ENCODE measurements around the gene TMED4. TPM values are rescaled to one million over a fixed set of nuclear protein-coding genes. Genes with fewer than 3 reads are reported as not detected.

TMED4 gene
- total RNA-seq (ENCODE audit: unreplicated experiment) = 90.7 TPM
- long read RNA-seq, transcript TMED4-203 (5 exons, 2,322 nt) = major isoform, 19 of 64 reads
- long read RNA-seq, transcript TMED4-205 (4 exons, 1,755 nt) = minor isoform, 15 of 64 reads
- long read RNA-seq, partial matches to known transcripts = 10 of 64 reads
- long read RNA-seq, other reads (novel, unspliced or antisense) = 19 of 64 reads

GRCh38 chr7:44581879-44582603, at the start of gene TMED4:
TMED4 (minus strand) TSS chr7:44582231; CDS start chr7:44582206, 25 bp downstream.
- DNase-seq = peak; percentile 100
- Mint-ChIP-seq H3K4me1 (ENCODE audit: low read depth, unreplicated experiment) (peaks cover 9% of the 10 kb centered on the region), H3K9me3 (ENCODE audit: unreplicated experiment) (peaks cover 14% of the 10 kb centered on the region), H3K36me3 (ENCODE audit: unreplicated experiment) (no peaks in the 10 kb centered on the region), H3K27me3 (ENCODE audit: unreplicated experiment) (peaks cover 7% of the 10 kb centered on the region), H3K27ac (ENCODE audit: unreplicated experiment) (peak within 1 kb of the TSS; percentile 93), H3K4me3 (ENCODE audit: unreplicated experiment) (peak within 1 kb of the TSS; percentile 93)
- no peak for TF ChIP-seq CTCF (IDR thresholded peaks at IDR 0.05; ENCODE audit: partially characterized antibody, unreplicated experiment)

GRCh38 chr7:44631458-44632115, 49.6 kb upstream of the TMED4 start:
- Mint-ChIP-seq H3K27me3 (ENCODE audit: unreplicated experiment) (peaks cover 3% of the 10 kb centered on the region), H3K4me3 (ENCODE audit: unreplicated experiment) (no peak overlapping the region), H3K9me3 (ENCODE audit: unreplicated experiment) (peaks cover 1% of the 10 kb centered on the region), H3K27ac (ENCODE audit: unreplicated experiment) (no peak overlapping the region), H3K4me1 (ENCODE audit: low read depth, unreplicated experiment) (peaks cover 13% of the 10 kb centered on the region), H3K36me3 (ENCODE audit: unreplicated experiment) (no peaks in the 10 kb centered on the region)
- no peak for DNase-seq
- no peak for TF ChIP-seq CTCF (IDR thresholded peaks at IDR 0.05; ENCODE audit: partially characterized antibody, unreplicated experiment)

- no peak for TF ChIP-seq CTCF (IDR thresholded peaks at IDR 0.05; ENCODE audit: partially characterized antibody, unreplicated experiment)
- Mint-ChIP-seq H3K4me3 (ENCODE audit: unreplicated experiment) (no peak overlapping the region), H3K27me3 (ENCODE audit: unreplicated experiment) (peaks cover 3% of the 10 kb centered on the region), H3K27ac (ENCODE audit: unreplicated experiment) (no peak overlapping the region), H3K9me3 (ENCODE audit: unreplicated experiment) (peaks cover 1% of the 10 kb centered on the region), H3K36me3 (ENCODE audit: unreplicated experiment) (no peaks in the 10 kb centered on the region), H3K4me1 (ENCODE audit: low read depth, unreplicated experiment) (peaks cover 13% of the 10 kb centered on the region)
- no peak for DNase-seq
These were observed 48.9 kb upstream of the TMED4 start for GRCh38 chr7:44630792-44631457.

- Mint-ChIP-seq H3K36me3 (ENCODE audit: unreplicated experiment) (no peaks in the 10 kb centered on the region), H3K4me1 (ENCODE audit: low read depth, unreplicated experiment) (peaks cover 13% of the 10 kb centered on the region), H3K27me3 (ENCODE audit: unreplicated experiment) (peaks cover 3% of the 10 kb centered on the region), H3K9me3 (ENCODE audit: unreplicated experiment) (peaks cover 1% of the 10 kb centered on the region), H3K4me3 (ENCODE audit: unreplicated experiment) (no peak overlapping the region), H3K27ac (ENCODE audit: unreplicated experiment) (peak overlapping the region; percentile 26)
- no peak for TF ChIP-seq CTCF (IDR thresholded peaks at IDR 0.05; ENCODE audit: partially characterized antibody, unreplicated experiment)
- DNase-seq = no peak
These were observed 47.9 kb upstream of the TMED4 start for GRCh38 chr7:44629829-44630522.

Measured in glutamatergic neuron (in vitro differentiated cells).